ENCODE measurements around the gene ITPR2. TPM values are rescaled to one million over a fixed set of nuclear protein-coding genes. Genes with fewer than 3 reads are reported as not detected.

The ITPR2 gene
- total RNA-seq, 1 donor from 2014 or later, result 77.9 TPM

GRCh38 chr12:26857465-26858176 is 24.6 kb upstream of the ITPR2 start:
- no peaks in the 10 kb centered on the region for H3K36me3 Mint-ChIP-seq (ENCODE audit: unreplicated experiment)
- DNase-seq, result no peak
- no peak overlapping the region for H3K4me3 Mint-ChIP-seq (ENCODE audit: unreplicated experiment)
- H3K4me1 Mint-ChIP-seq (ENCODE audit: low read depth, unreplicated experiment), result no peaks in the 10 kb centered on the region
- H3K27ac Mint-ChIP-seq (ENCODE audit: unreplicated experiment), result no peak overlapping the region
- no peak for TF ChIP-seq CTCF (IDR thresholded peaks at IDR 0.05; ENCODE audit: partially characterized antibody, unreplicated experiment)
- no peaks in the 10 kb centered on the region for H3K27me3 Mint-ChIP-seq (ENCODE audit: unreplicated experiment)
- peaks cover 2% of the 10 kb centered on the region for H3K9me3 Mint-ChIP-seq (ENCODE audit: unreplicated experiment)

- no peaks in the 10 kb centered on the region for H3K4me1 Mint-ChIP-seq (ENCODE audit: low read depth, unreplicated experiment)
- no peak overlapping the region for H3K27ac Mint-ChIP-seq (ENCODE audit: unreplicated experiment)
- no peak overlapping the region for H3K4me3 Mint-ChIP-seq (ENCODE audit: unreplicated experiment)
- H3K9me3 Mint-ChIP-seq (ENCODE audit: unreplicated experiment), result no peaks in the 10 kb centered on the region
- no peaks in the 10 kb centered on the region for H3K36me3 Mint-ChIP-seq (ENCODE audit: unreplicated experiment)
- H3K27me3 Mint-ChIP-seq (ENCODE audit: unreplicated experiment), result no peaks in the 10 kb centered on the region
- DNase-seq, result no peak
- TF ChIP-seq CTCF (IDR thresholded peaks at IDR 0.05; ENCODE audit: partially characterized antibody, unreplicated experiment), result no peak
Observed at GRCh38 chr12:26855337-26855736, 22.3 kb upstream of the ITPR2 start.

- TF ChIP-seq CTCF (IDR thresholded peaks at IDR 0.05; ENCODE audit: partially characterized antibody, unreplicated experiment), result no peak
- Mint-ChIP-seq H3K4me3 (ENCODE audit: unreplicated experiment) (no peak overlapping the region), H3K27me3 (ENCODE audit: unreplicated experiment) (no peaks in the 10 kb centered on the region), H3K9me3 (ENCODE audit: unreplicated experiment) (no peaks in the 10 kb centered on the region), H3K36me3 (ENCODE audit: unreplicated experiment) (no peaks in the 10 kb centered on the region), H3K27ac (ENCODE audit: unreplicated experiment) (no peak overlapping the region), H3K4me1 (ENCODE audit: low read depth, unreplicated experiment) (no peaks in the 10 kb centered on the region)
- DNase-seq, result no peak
Observed at GRCh38 chr12:26854031-26854390, 21.0 kb upstream of the ITPR2 start.

- Mint-ChIP-seq H3K4me1 (ENCODE audit: low read depth, unreplicated experiment) (no peaks in the 10 kb centered on the region), H3K9me3 (ENCODE audit: unreplicated experiment) (no peaks in the 10 kb centered on the region), H3K36me3 (ENCODE audit: unreplicated experiment) (no peaks in the 10 kb centered on the region), H3K27ac (ENCODE audit: unreplicated experiment) (no peak overlapping the region), H3K4me3 (ENCODE audit: unreplicated experiment) (no peak overlapping the region), H3K27me3 (ENCODE audit: unreplicated experiment) (no peaks in the 10 kb centered on the region)
- TF ChIP-seq CTCF (IDR thresholded peaks at IDR 0.05; ENCODE audit: partially characterized antibody, unreplicated experiment), result peak; percentile 72
- peak; percentile 73 for DNase-seq
Observed at GRCh38 chr12:26853303-26854030, 20.5 kb upstream of the ITPR2 start.

Measured in glutamatergic neuron (in vitro differentiated cells).